PC-9 (cell line): Measurements from ENCODE around the gene SLC4A2. TPM values are rescaled to one million over a fixed set of nuclear protein-coding genes. Genes with fewer than 3 reads are reported as not detected.

Experiments used
- BruUV-seq: library from RNA; stranded (reverse); fragments of 400-500 nt; replicated peaks from 2 replicates; lab custom pipeline; 2021; lab: Mats Ljungman, UMichigan
- CTCF ChIA-PET: fragments of 300-600 bp; sonication (Branson Sonifier 250); formaldehyde crosslinking; loops from one replicate; lab custom pipeline; 2022; ENCODE audit warnings: antibody characterized with exemption; lab: Charles Lee
- POLR2A ChIA-PET: fragments of 300-600 bp; sonication (Branson Sonifier 250); formaldehyde crosslinking; loops from one replicate; lab custom pipeline; 2022; ENCODE audit warnings: antibody characterized with exemption; ENCODE audit not compliant: unreplicated experiment; lab: Charles Lee
- DNase-seq, 2 experiments: peaks; one replicate each; pipeline versions ENCODE4 v3.0.0 to v3.0.0-alpha.2; 2015 to 2022; ENCODE audit warnings: mixed read lengths in 1 of 2
- H2AFZ ChIP-seq: fragments of 200-600 bp; sonication (generic); 2 replicates; pipeline ENCODE4 v1.8.1; 2017; ENCODE audit warnings: antibody characterized with exemption
- H3F3A ChIP-seq: fragments of 200-600 bp; sonication (generic); 2 replicates; pipeline ENCODE4 v1.8.1; 2017; ENCODE audit warnings: antibody characterized with exemption, mild to moderate bottlenecking, low read depth; ENCODE audit not compliant: insufficient read depth
- H3K27ac ChIP-seq: fragments of 200-600 bp; sonication (generic); 2 replicates; pipeline ENCODE4 v1.6.1; 2016; ENCODE audit warnings: mixed run types
- H3K27me3 ChIP-seq: fragments of 200-600 bp; sonication (generic); 2 replicates; pipeline ENCODE4 v1.6.1; 2016; ENCODE audit warnings: low read depth, mixed run types; ENCODE audit not compliant: insufficient read depth
- H3K36me3 ChIP-seq: fragments of 200-600 bp; sonication (generic); 2 replicates; pipeline ENCODE4 v1.6.1; 2016; ENCODE audit warnings: low read depth, mixed run types
- H3K4me1 ChIP-seq: fragments of 200-600 bp; sonication (generic); replicated peaks from 2 replicates; pipeline ENCODE4 v1.6.1; 2016; ENCODE audit warnings: mixed run types; ENCODE audit not compliant: insufficient read depth
- H3K4me2 ChIP-seq: fragments of 200-600 bp; sonication (generic); 2 replicates; pipeline ENCODE4 v1.6.1; 2017; ENCODE audit warnings: mixed run types
- H3K4me3 ChIP-seq: fragments of 200-600 bp; sonication (generic); 2 replicates; pipeline ENCODE4 v1.6.1; 2016; ENCODE audit warnings: mixed run types
- H3K79me2 ChIP-seq: fragments of 200-600 bp; sonication (generic); 2 replicates; pipeline ENCODE4 v1.6.1; 2017; ENCODE audit warnings: low read depth, mixed run types
- H3K9me2 ChIP-seq: fragments of 200-600 bp; sonication (generic); 2 replicates; pipeline ENCODE4 v1.8.1; 2017; ENCODE audit warnings: mild to moderate bottlenecking; ENCODE audit not compliant: insufficient read depth
- H3K9me3 ChIP-seq: fragments of 200-600 bp; sonication (generic); 2 replicates; pipeline ENCODE4 v1.8.1; 2016; ENCODE audit warnings: low read depth; ENCODE audit not compliant: insufficient read depth
- H4K20me1 ChIP-seq: fragments of 200-600 bp; sonication (generic); 2 replicates; pipeline ENCODE4 v1.8.1; 2017; ENCODE audit not compliant: insufficient read depth
- EZH2 ChIP-seq: fragments of 200-600 bp; sonication (generic); IDR thresholded peaks from 2 replicates; pipeline ENCODE4 v1.8.0; 2017; ENCODE audit warnings: antibody characterized with exemption, low read depth
- intact Hi-C: fragments of 100-400 bp; cut with micrococcal nuclease; formaldehyde crosslinking; loops from one replicate; pipeline ENCODE4 v1.10.0; 2022; ENCODE audit not compliant: unreplicated experiment
- total RNA-seq: library from RNA; stranded (reverse); gene quantifications from 2 replicates; pipeline ENCODE4 v1.2.3, GENCODE V29; 2021
- TF ChIP-seq, protein P1 (sequence below): fragments of 200-600 bp; sonication (generic); conservative IDR thresholded peaks from 2 replicates; pipeline ENCODE4 v1.6.1; 2017; ENCODE audit warnings: mixed run types, antibody characterized with exemption, mild to moderate bottlenecking, moderate library complexity

SLC4A2 gene
- total RNA-seq, 1 experiment from 2014 or later, result 245 TPM

DNA sequence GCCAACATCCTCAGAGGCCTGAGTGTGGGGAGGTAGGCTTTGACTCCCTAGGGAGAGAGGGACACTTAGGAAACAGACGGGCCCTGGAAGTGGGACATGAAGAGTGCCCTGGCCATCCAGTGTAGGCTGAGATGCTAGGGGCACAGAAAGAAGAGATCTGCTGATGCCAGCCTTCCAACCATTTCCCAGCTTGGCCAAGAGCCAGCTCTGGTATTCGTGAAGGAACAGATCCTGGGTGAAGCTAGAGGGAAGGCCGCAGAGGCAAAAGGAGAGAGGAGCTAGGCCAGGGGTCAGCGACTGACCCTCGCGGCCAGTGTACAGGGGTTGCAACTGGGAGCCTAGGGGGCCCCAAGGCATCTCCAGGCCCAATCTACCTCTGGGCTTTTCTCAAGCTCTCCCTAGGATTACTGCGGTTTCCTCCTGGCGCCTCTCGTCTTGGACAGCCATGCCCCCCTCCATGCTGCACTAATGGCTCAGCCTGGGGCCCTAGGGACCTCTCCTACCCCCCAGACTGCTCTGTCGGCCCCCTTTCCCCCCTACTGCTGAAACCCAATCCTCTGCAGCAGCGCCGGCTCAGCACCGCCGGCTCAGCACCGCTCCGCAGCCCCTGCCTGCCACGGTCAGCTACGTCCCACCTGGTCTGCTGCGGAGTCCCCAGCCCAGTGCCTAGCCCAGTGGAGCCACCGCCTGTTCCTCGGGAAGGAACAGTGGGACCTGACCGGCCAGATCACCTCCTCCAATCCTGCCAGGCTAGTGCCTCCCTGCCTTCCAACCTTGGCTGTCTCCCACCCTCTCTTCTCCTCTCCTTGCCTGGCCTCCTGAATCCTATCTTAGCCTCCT lies 11.2 kb upstream of the SLC4A2 start, which contains the start of gene ASIC3:
Gene ASIC3 (plus strand): TSS at position 556 of the 840 bp plus-strand sequence. CDS start 355 bp downstream, outside the sequence.
- H3K27me3 ChIP-seq, result no peaks in the 10 kb centered on the region
- H3K9me2 ChIP-seq, result no peaks in the 10 kb centered on the region
- no peaks in the 10 kb centered on the region for H3K9me3 ChIP-seq
- peak within 1 kb of the TSS; percentile 40 for H3K4me2 ChIP-seq
- peaks cover 18% of the 10 kb centered on the region for H3K4me1 ChIP-seq
- no peak for TF ChIP-seq EZH2
- TF ChIP-seq, protein P1, sequence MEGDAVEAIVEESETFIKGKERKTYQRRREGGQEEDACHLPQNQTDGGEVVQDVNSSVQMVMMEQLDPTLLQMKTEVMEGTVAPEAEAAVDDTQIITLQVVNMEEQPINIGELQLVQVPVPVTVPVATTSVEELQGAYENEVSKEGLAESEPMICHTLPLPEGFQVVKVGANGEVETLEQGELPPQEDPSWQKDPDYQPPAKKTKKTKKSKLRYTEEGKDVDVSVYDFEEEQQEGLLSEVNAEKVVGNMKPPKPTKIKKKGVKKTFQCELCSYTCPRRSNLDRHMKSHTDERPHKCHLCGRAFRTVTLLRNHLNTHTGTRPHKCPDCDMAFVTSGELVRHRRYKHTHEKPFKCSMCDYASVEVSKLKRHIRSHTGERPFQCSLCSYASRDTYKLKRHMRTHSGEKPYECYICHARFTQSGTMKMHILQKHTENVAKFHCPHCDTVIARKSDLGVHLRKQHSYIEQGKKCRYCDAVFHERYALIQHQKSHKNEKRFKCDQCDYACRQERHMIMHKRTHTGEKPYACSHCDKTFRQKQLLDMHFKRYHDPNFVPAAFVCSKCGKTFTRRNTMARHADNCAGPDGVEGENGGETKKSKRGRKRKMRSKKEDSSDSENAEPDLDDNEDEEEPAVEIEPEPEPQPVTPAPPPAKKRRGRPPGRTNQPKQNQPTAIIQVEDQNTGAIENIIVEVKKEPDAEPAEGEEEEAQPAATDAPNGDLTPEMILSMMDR, result no peak
- no peak within 1 kb of the TSS for H2AFZ ChIP-seq
- BruUV-seq, result no TSS peak
- ChIA-PET POLR2A (no interaction called here), CTCF (interaction anchor here (0.7 kb wide), 1 partner anchor 308 kb away, joined by 17 read pairs; no protein-coding TSS in a partner anchor)
- DNase-seq, result no peak
- no peaks in the 10 kb centered on the region for H4K20me1 ChIP-seq
- no peaks in the 10 kb centered on the region for H3K79me2 ChIP-seq
- H3K27ac ChIP-seq, result no peak within 1 kb of the TSS
- H3K4me3 ChIP-seq, result no peak within 1 kb of the TSS
- H3K36me3 ChIP-seq, result no peaks in the 10 kb centered on the region
- intact Hi-C loops, result no loop called here
- H3F3A ChIP-seq, result peaks cover 18% of the 10 kb centered on the region; the same call in 1 of the 2 replicates

DNA sequence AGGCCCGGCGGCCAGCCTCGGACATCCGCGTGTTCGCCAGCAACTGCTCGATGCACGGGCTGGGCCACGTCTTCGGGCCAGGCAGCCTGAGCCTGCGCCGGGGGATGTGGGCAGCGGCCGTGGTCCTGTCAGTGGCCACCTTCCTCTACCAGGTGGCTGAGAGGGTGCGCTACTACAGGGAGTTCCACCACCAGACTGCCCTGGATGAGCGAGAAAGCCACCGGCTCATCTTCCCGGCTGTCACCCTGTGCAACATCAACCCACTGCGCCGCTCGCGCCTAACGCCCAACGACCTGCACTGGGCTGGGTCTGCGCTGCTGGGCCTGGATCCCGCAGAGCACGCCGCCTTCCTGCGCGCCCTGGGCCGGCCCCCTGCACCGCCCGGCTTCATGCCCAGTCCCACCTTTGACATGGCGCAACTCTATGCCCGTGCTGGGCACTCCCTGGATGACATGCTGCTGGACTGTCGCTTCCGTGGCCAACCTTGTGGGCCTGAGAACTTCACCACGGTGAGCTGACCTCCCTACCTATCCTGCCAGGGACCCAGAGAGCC lies 10.4 kb upstream of the SLC4A2 start:
- no peak for TF ChIP-seq EZH2
- TF ChIP-seq, protein P1, result no peak

DNA sequence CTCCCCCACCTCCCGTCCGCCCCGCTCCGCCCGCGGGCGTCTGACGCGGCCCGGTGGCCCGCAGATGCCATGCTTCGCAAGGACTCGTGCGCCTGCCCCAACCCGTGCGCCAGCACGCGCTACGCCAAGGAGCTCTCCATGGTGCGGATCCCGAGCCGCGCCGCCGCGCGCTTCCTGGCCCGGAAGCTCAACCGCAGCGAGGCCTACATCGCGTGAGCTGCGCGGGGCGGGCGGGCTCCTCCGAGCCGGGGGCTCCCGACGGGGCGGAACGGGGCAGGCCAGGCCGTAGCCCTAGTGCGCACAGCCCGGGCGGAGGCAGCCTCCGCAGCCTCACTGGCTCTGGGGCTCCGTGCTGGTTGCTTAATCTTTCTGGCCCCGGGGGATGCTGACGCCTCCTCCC lies 8.3 kb upstream of the SLC4A2 start:
- Histone ChIP-seq H3F3A (peaks cover 26% of the 10 kb centered on the region; the same call in 1 of the 2 replicates), H2AFZ (no peak overlapping the region), H3K36me3 (no peaks in the 10 kb centered on the region), H3K9me2 (no peaks in the 10 kb centered on the region), H4K20me1 (no peaks in the 10 kb centered on the region), H3K9me3 (no peaks in the 10 kb centered on the region), H3K79me2 (no peaks in the 10 kb centered on the region), H3K4me2 (no peak overlapping the region), H3K4me1 (peaks cover 18% of the 10 kb centered on the region), H3K4me3 (no peak overlapping the region), H3K27ac (no peak overlapping the region), H3K27me3 (no peaks in the 10 kb centered on the region)
- ChIA-PET CTCF (no interaction called here), POLR2A (no interaction called here)
- DNase-seq, result no peak
- intact Hi-C loops, result no loop called here
- TF ChIP-seq, protein P1, result no peak
- TF ChIP-seq EZH2, result no peak
- BruUV-seq, result no TSS peak

More for the DNA sequence above, 10.4 kb upstream of the SLC4A2 start:
- Histone ChIP-seq H3K9me2 (no peaks in the 10 kb centered on the region), H3K4me2 (no peak overlapping the region), H3K9me3 (no peaks in the 10 kb centered on the region), H3K27ac (no peak overlapping the region), H3K27me3 (no peaks in the 10 kb centered on the region), H3K36me3 (no peaks in the 10 kb centered on the region), H2AFZ (no peak overlapping the region), H3F3A (peaks cover 18% of the 10 kb centered on the region; the same call in 1 of the 2 replicates), H4K20me1 (no peaks in the 10 kb centered on the region), H3K4me3 (no peak overlapping the region), H3K4me1 (peaks cover 18% of the 10 kb centered on the region), H3K79me2 (no peaks in the 10 kb centered on the region)
- POLR2A ChIA-PET, result no interaction called here
- CTCF ChIA-PET, result interaction anchor here (0.7 kb wide), 1 partner anchor 309 kb away, joined by 17 read pairs; no protein-coding TSS in a partner anchor
- no TSS peak for BruUV-seq
- intact Hi-C loops, result no loop called here
- no peak for DNase-seq
